Right atrium auricular region (tissue), 2 donors: ENCODE results near the gene GPR39. TPM values are rescaled to one million over a fixed set of nuclear protein-coding genes. Genes with fewer than 3 reads are reported as not detected.

Experiments used
- DNase-seq: peaks from one replicate; pipeline ENCODE4 v3.0.0-alpha.2; 2019; ENCODE audit warnings: low spot score
- H3K27ac ChIP-seq, 2 donors: fragments of 200-600 bp; sonication (generic); 1 replicate in 1 of 2; 2 replicates in 1 of 2; pipeline ENCODE4 v1.5.1; 2016 to 2019
- H3K27me3 ChIP-seq, 2 donors: fragments of 200-600 bp; sonication (generic); one replicate each; pipeline versions ENCODE4 v1.5.1 to v1.6.0; 2017 to 2019
- H3K36me3 ChIP-seq: fragments of 200-600 bp; sonication (generic); one replicate; pipeline ENCODE4 v1.5.1; 2016
- H3K4me1 ChIP-seq, 2 donors: fragments of 200-600 bp; sonication (generic); one replicate each; pipeline versions ENCODE4 v1.5.1 to v1.6.0; 2017 to 2019
- H3K4me3 ChIP-seq, 2 donors: fragments of 200-600 bp; sonication (generic); 1 replicate in 1 of 2; 2 replicates in 1 of 2; pipeline ENCODE4 v1.5.1; 2017 to 2019; ENCODE audit warnings: mild to moderate bottlenecking in 1 of 2, moderate library complexity in 1 of 2
- H3K9me3 ChIP-seq, 2 donors: fragments of 200-600 bp; sonication (generic); one replicate each; pipeline ENCODE4 v1.5.1; 2019
- total RNA-seq, 2 donors: library from RNA; depleted of rRNA; stranded (reverse); fragments of >200 nt; gene quantifications; one replicate each; pipeline ENCODE4 v1.1.0, GENCODE V29; 2016
- TF ChIP-seq, protein P1 (sequence below), 2 donors: fragments of 200-600 bp; sonication (generic); IDR thresholded peaks; one replicate each; pipeline ENCODE4 v1.5.1; 2019; ENCODE audit warnings: antibody characterized with exemption in 2 of 2

GPR39 gene
- total RNA-seq, 2 donors from 2014 or later: 1.0 TPM; not detected in 1

DNA sequence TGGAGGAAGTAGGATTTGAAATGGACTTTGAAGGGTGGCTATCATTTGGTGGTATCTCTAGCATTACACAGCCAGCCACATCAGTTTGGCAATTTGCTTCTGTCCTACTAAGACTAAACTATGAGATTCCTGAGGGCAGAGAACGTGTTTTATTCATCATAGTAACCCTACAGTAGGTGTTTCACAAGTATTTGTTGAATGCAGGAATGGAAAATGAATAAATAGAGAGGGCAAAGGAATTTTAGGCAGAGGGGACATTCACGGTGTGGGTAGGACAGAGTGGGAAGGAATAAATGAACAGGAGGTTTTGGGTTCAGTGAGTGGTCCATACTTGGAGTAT is 15.7 kb upstream of the GPR39 start:
- H3K4me3 ChIP-seq: no peak overlapping the region
- H3K36me3 ChIP-seq: no peaks in the 10 kb centered on the region
- no peak overlapping the region for H3K27ac ChIP-seq
- TF ChIP-seq, protein P1, sequence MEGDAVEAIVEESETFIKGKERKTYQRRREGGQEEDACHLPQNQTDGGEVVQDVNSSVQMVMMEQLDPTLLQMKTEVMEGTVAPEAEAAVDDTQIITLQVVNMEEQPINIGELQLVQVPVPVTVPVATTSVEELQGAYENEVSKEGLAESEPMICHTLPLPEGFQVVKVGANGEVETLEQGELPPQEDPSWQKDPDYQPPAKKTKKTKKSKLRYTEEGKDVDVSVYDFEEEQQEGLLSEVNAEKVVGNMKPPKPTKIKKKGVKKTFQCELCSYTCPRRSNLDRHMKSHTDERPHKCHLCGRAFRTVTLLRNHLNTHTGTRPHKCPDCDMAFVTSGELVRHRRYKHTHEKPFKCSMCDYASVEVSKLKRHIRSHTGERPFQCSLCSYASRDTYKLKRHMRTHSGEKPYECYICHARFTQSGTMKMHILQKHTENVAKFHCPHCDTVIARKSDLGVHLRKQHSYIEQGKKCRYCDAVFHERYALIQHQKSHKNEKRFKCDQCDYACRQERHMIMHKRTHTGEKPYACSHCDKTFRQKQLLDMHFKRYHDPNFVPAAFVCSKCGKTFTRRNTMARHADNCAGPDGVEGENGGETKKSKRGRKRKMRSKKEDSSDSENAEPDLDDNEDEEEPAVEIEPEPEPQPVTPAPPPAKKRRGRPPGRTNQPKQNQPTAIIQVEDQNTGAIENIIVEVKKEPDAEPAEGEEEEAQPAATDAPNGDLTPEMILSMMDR (IDR thresholded peaks at IDR 0.05): no peak
- no peaks in the 10 kb centered on the region for H3K9me3 ChIP-seq
- no peaks in the 10 kb centered on the region for H3K27me3 ChIP-seq
- H3K4me1 ChIP-seq: no peaks in the 10 kb centered on the region
- DNase-seq: no peak

DNA sequence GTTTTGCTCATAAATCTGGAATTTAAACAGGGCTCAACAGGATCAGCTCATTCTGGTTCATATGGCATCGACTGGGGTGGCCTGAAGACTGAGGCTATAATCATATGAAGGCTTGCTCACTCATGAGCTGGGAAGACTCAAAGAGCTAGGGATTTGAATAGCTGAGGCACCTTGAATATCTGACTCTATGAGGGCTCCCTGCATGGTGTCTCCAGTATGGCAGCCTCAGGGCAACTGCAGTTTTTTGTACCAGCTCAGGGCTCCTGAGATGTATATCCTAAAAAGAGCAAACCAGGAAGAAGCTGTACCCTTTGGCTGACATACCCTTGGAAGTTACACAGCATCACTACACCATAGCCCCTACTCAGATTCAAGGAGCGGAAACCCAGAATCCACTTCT is 15.3 kb upstream of the GPR39 start:
- Histone ChIP-seq H3K4me1 (no peaks in the 10 kb centered on the region), H3K27me3 (no peaks in the 10 kb centered on the region), H3K9me3 (no peaks in the 10 kb centered on the region), H3K4me3 (no peak overlapping the region), H3K36me3 (no peaks in the 10 kb centered on the region), H3K27ac (no peak overlapping the region)
- no peak for DNase-seq
- TF ChIP-seq, protein P1 (IDR thresholded peaks at IDR 0.05): no peak

DNA sequence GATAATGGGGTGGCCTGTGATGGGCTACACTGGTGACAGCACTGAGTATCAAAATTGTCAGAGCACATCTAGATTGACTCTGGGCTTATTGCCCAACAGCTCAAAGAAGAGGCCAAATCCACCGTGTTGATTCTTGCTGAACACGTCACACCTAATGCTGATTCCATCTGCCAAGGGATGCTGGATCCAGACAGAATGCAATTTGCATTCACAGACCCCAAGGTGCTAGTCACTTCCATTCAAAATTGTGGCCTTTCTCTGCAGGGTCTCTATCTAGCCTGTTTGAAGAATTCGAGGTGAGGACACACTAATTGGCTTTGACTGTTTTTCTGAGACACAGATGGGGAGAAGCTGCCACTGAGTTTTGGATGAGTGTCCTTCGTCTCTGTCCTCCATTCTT is 13.5 kb upstream of the GPR39 start:
- H3K27me3 ChIP-seq: no peaks in the 10 kb centered on the region
- no peak overlapping the region for H3K4me3 ChIP-seq
- TF ChIP-seq, protein P1 (IDR thresholded peaks at IDR 0.05): no peak
- H3K4me1 ChIP-seq: no peaks in the 10 kb centered on the region
- H3K27ac ChIP-seq: no peak overlapping the region
- DNase-seq: no peak
- no peaks in the 10 kb centered on the region for H3K36me3 ChIP-seq
- H3K9me3 ChIP-seq: no peaks in the 10 kb centered on the region

DNA sequence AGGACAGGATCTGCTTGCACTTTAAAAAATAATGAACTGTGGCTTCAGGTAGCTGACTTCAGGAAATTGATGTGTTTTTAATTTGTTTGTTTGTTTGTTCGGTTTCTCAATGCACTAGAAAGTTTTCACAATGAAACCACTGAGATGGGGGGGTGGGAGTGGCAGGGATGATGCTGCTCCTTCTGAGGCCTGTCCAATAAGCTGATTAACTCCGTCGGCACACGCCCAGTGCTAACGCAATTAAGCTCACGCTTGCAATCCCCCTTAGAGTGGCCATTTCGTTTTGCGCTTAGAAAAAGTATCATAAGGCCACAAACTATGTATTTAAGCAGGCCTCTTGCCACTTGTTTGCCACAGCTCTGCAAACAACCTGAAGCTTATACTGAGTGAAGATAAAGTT is 12.5 kb upstream of the GPR39 start:
- no peak for DNase-seq
- Histone ChIP-seq H3K27me3 (no peaks in the 10 kb centered on the region), H3K27ac (no peak overlapping the region), H3K36me3 (no peaks in the 10 kb centered on the region), H3K4me3 (no peak overlapping the region), H3K9me3 (no peaks in the 10 kb centered on the region), H3K4me1 (no peaks in the 10 kb centered on the region)
- TF ChIP-seq, protein P1 (IDR thresholded peaks at IDR 0.05): no peak

DNA sequence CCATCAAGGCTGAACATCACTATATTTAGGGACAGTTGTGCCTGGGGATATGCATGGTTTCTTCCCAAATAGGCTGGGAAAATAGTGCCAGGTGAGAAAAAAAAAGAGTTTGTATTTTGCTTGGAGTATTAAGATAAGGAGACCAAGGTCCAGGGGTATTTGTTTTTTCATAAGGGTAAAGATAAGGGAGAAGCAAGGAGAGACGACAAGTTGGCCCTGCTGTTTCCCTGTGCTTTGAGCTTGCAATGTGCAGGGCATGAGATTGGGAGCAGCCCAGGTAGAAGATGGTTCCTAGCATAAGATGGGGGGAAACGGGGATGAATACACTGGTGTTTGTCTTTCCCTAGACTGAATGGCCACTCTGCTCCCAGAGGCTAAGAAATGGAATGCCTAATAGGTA is 8.8 kb upstream of the GPR39 start:
- TF ChIP-seq, protein P1 (IDR thresholded peaks at IDR 0.05): no peak
- DNase-seq: no peak
- Histone ChIP-seq H3K27ac (no peak overlapping the region), H3K4me1 (no peaks in the 10 kb centered on the region), H3K9me3 (no peaks in the 10 kb centered on the region), H3K36me3 (no peaks in the 10 kb centered on the region), H3K4me3 (no peak overlapping the region), H3K27me3 (no peaks in the 10 kb centered on the region)

DNA sequence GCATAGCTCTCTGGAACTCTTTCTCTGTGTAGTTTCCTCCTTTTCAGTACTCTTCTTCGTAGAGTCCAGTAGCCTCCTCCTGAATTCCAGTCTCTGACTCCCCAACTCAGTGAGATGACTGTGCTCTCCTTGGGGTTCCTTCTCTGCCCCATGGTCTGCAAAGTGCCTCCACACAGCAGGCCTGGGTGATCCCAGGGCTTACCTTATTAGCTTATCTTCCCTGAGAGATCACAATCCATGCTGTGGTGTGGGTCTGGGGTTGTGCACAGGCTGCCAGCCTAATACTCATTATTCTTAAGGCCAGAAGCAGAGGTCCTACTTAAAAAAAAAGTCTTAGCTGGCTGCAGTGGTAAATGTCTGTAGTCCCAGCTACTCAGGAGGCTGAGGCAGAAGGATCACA is 4.6 kb upstream of the GPR39 start:
- Histone ChIP-seq H3K36me3 (no peaks in the 10 kb centered on the region), H3K27me3 (no peaks in the 10 kb centered on the region), H3K27ac (no peak overlapping the region), H3K9me3 (no peaks in the 10 kb centered on the region), H3K4me3 (no peak overlapping the region), H3K4me1 (peaks cover 0 to 16% of the 10 kb centered on the region in 2 donors)
- TF ChIP-seq, protein P1 (IDR thresholded peaks at IDR 0.05): no peak
- no peak for DNase-seq
